ENCODE results near the gene NRG3.

GRCh38 chr10:81944609-81945008 is 69.6 kb downstream of the NRG3 start:
- TF ChIP-seq CTCF (IDR thresholded peaks at IDR 0.05; ENCODE audit: low read depth, low read length, poor library complexity, severe bottlenecking) (no peak), EZH2phosphoT487 (IDR thresholded peaks at IDR 0.05; ENCODE audit: borderline replicate concordance, low read length) (no peak)

Measured in DOHH2 (cell line).